SK-N-SH (cell line): ENCODE measurements around the gene GRB10.

Experiments
- CHD2 ChIP-seq: fragments of 150-350 bp; IDR thresholded peaks from 2 replicates; pipeline ENCODE4 v1.6.1; 2018; ENCODE audit warnings: low read length; ENCODE audit not compliant: partially characterized antibody
- EZH2phosphoT487 ChIP-seq: fragments of 200-600 bp; sonication (generic); IDR thresholded peaks from 2 replicates; pipeline ENCODE4 v1.6.1; 2017; ENCODE audit warnings: low read depth, mixed run types, mild to moderate bottlenecking, antibody characterized with exemption, moderate library complexity, borderline replicate concordance
- POLR2AphosphoS5 ChIP-seq: IDR thresholded peaks from 2 replicates; pipeline ENCODE4 v1.6.1; 2012; ENCODE audit warnings: low read depth, low read length
- RCOR1 ChIP-seq: fragments of 150-350 bp; IDR thresholded peaks from 2 replicates; pipeline ENCODE4 v1.6.1; 2017; ENCODE audit warnings: antibody characterized with exemption, low read length

GRCh38 chr7:50619684-50620083, 163.0 kb downstream of the GRB10 start:
- TF ChIP-seq POLR2AphosphoS5 (no peak), RCOR1 (no peak), CHD2 (no peak), EZH2phosphoT487 (no peak)
